ENCODE data around the gene AVP.

- no peak for TF ChIP-seq EZH2phosphoT487 (IDR thresholded peaks at IDR 0.05; ENCODE audit: borderline replicate concordance, low read depth, low read length)
- no peak for TF ChIP-seq CTCF (conservative IDR thresholded peaks at IDR 0.05; ENCODE audit: low read length)
Observed at GRCh38 chr20:3084986-3085360, 449 bp upstream of the AVP start.

Data from OCI-LY7 (cell line).